Measurements from ENCODE around the gene CD247.

CD247 gene

GRCh38 chr1:167457936-167458584 is 60.3 kb downstream of the CD247 start:
- no peak for DNase-seq

- DNase-seq, result no peak
Observed at GRCh38 chr1:167456926-167457325, 61.4 kb downstream of the CD247 start.

- no peak for DNase-seq
Observed at GRCh38 chr1:167456524-167456923, 61.8 kb downstream of the CD247 start.

- no peak for DNase-seq
Observed at GRCh38 chr1:167455786-167456446, 62.4 kb downstream of the CD247 start.

GRCh38 chr1:167454894-167455785 is 63.2 kb downstream of the CD247 start:
- peak; percentile 22 for DNase-seq

GRCh38 chr1:167454304-167454893 is 63.9 kb downstream of the CD247 start:
- DNase-seq, result no peak

- DNase-seq, result no peak
Observed at GRCh38 chr1:167453123-167453522, 65.2 kb downstream of the CD247 start.

GRCh38 chr1:167452483-167452882 is 65.8 kb downstream of the CD247 start:
- no peak for DNase-seq

- no peak for DNase-seq
Observed at GRCh38 chr1:167450843-167451242, 67.5 kb downstream of the CD247 start.

GRCh38 chr1:167447521-167448136 is 70.7 kb downstream of the CD247 start:
- DNase-seq, result no peak

GRCh38 chr1:167446966-167447365 is 71.4 kb downstream of the CD247 start:
- DNase-seq, result no peak

GRCh38 chr1:167443757-167444156 is 74.6 kb downstream of the CD247 start:
- DNase-seq, result no peak

GRCh38 chr1:167442854-167443565 is 75.3 kb downstream of the CD247 start:
- no peak for DNase-seq

GRCh38 chr1:167442142-167442848 is 76.0 kb downstream of the CD247 start:
- DNase-seq, result peak; percentile 52

GRCh38 chr1:167441222-167441621 is 77.1 kb downstream of the CD247 start:
- DNase-seq, result no peak

- no peak for DNase-seq
Observed at GRCh38 chr1:167440776-167441175, 77.6 kb downstream of the CD247 start.

GRCh38 chr1:167440345-167440744 is 78.0 kb downstream of the CD247 start:
- DNase-seq, result no peak

- peak; percentile 31 for DNase-seq
Observed at GRCh38 chr1:167439301-167439988, 78.9 kb downstream of the CD247 start.

- no peak for DNase-seq
Observed at GRCh38 chr1:167438171-167439138, 79.9 kb downstream of the CD247 start.

- no peak for DNase-seq
Observed at GRCh38 chr1:167435484-167435883, 82.8 kb downstream of the CD247 start.

Measured in NCI-H1436 (cell line).